Measurements from ENCODE around the gene LARP1B. TPM values are rescaled to one million over a fixed set of nuclear protein-coding genes. Genes with fewer than 3 reads are reported as not detected.
"Not testable (repeated sequence)": the region's sequence is repeated elsewhere in the genome, so short reads cannot be mapped to it uniquely, and the experiment has no call there.

Gene LARP1B
- total RNA-seq, 1 donor from 2014 or later, result 17.6 TPM

- H3K36me3 Mint-ChIP-seq (ENCODE audit: low read depth, unreplicated experiment), result no peaks in the 10 kb centered on the region
Observed at GRCh38 chr4:128249787-128250668, 188.9 kb downstream of the LARP1B start.

GRCh38 chr4:128255906-128256305 is 194.8 kb downstream of the LARP1B start:
- Histone ChIP-seq H4K20me1 (ENCODE audit: insufficient read depth, low read length) (no peaks in the 10 kb centered on the region), H3K4me2 (ENCODE audit: low read length) (no peak overlapping the region), H3K4me1 (ENCODE audit: insufficient read depth, low read length) (no peaks in the 10 kb centered on the region), H3K27me3 (ENCODE audit: insufficient read depth, low read length) (no peaks in the 10 kb centered on the region), H3K79me2 (ENCODE audit: insufficient read depth, low read length) (no peaks in the 10 kb centered on the region), H3K36me3 (ENCODE audit: insufficient read depth, low read length) (no peaks in the 10 kb centered on the region), H3K4me3 (ENCODE audit: insufficient read depth, low read depth, low read length) (no peak overlapping the region), H3K27ac (ENCODE audit: low read depth, low read length) (no peak overlapping the region), H3K9me3 (ENCODE audit: insufficient read depth, low read depth, low read length) (no peaks in the 10 kb centered on the region), H2AFZ (ENCODE audit: low read depth, low read length) (no peak overlapping the region), H3K9ac (ENCODE audit: low read length) (no peak overlapping the region)
- Mint-ChIP-seq H3K27me3 (ENCODE audit: low read depth, unreplicated experiment) (no peaks in the 10 kb centered on the region), H3K36me3 (ENCODE audit: low read depth, unreplicated experiment) (no peaks in the 10 kb centered on the region), H3K4me3 (ENCODE audit: unreplicated experiment) (no peak overlapping the region), H3K4me1 (ENCODE audit: low read depth, unreplicated experiment) (peaks cover 2% of the 10 kb centered on the region), H3K27ac (ENCODE audit: unreplicated experiment) (no peak overlapping the region), H3K9me3 (ENCODE audit: unreplicated experiment) (peaks cover 8% of the 10 kb centered on the region)
- TF ChIP-seq CTCF (IDR thresholded peaks at IDR 0.05; ENCODE audit: insufficient read depth, low read depth, low read length), result no peak
- no peak for TF ChIP-seq EZH2 (IDR thresholded peaks at IDR 0.05; ENCODE audit: insufficient read depth, low read length)
- no peak for DNase-seq (ENCODE audit: low read depth)
- no peak for FAIRE-seq

More at GRCh38 chr4:128249787-128250668, 188.9 kb downstream of the LARP1B start:
- Mint-ChIP-seq H3K4me1 (ENCODE audit: low read depth, unreplicated experiment) (no peaks in the 10 kb centered on the region), H3K27ac (ENCODE audit: unreplicated experiment) (no peak overlapping the region), H3K4me3 (ENCODE audit: unreplicated experiment) (no peak overlapping the region), H3K9me3 (ENCODE audit: unreplicated experiment) (peaks cover 21% of the 10 kb centered on the region), H3K27me3 (ENCODE audit: low read depth, unreplicated experiment) (no peaks in the 10 kb centered on the region)
- Histone ChIP-seq H3K36me3 (ENCODE audit: insufficient read depth, low read length) (no peaks in the 10 kb centered on the region), H3K4me3 (ENCODE audit: insufficient read depth, low read depth, low read length) (no peak overlapping the region), H3K27me3 (ENCODE audit: insufficient read depth, low read length) (no peaks in the 10 kb centered on the region), H2AFZ (ENCODE audit: low read depth, low read length) (no peak overlapping the region), H4K20me1 (ENCODE audit: insufficient read depth, low read length) (no peaks in the 10 kb centered on the region), H3K9me3 (ENCODE audit: insufficient read depth, low read depth, low read length) (peaks cover 2% of the 10 kb centered on the region), H3K9ac (ENCODE audit: low read length) (no peak overlapping the region), H3K27ac (ENCODE audit: low read depth, low read length) (no peak overlapping the region), H3K4me2 (ENCODE audit: low read length) (no peak overlapping the region), H3K4me1 (ENCODE audit: insufficient read depth, low read length) (no peaks in the 10 kb centered on the region), H3K79me2 (ENCODE audit: insufficient read depth, low read length) (no peaks in the 10 kb centered on the region)
- FAIRE-seq (no peak), DNase-seq (ENCODE audit: low read depth) (no peak)
- TF ChIP-seq EZH2 (IDR thresholded peaks at IDR 0.05; ENCODE audit: insufficient read depth, low read length), result no peak
- no peak for TF ChIP-seq CTCF (IDR thresholded peaks at IDR 0.05; ENCODE audit: insufficient read depth, low read depth, low read length)

GRCh38 chr4:128256539-128256938 is 195.4 kb downstream of the LARP1B start:
- Histone ChIP-seq H3K36me3 (ENCODE audit: insufficient read depth, low read length) (no peaks in the 10 kb centered on the region), H3K9me3 (ENCODE audit: insufficient read depth, low read depth, low read length) (no peaks in the 10 kb centered on the region), H3K27me3 (ENCODE audit: insufficient read depth, low read length) (no peaks in the 10 kb centered on the region), H3K27ac (ENCODE audit: low read depth, low read length) (no peak overlapping the region), H4K20me1 (ENCODE audit: insufficient read depth, low read length) (no peaks in the 10 kb centered on the region), H3K4me1 (ENCODE audit: insufficient read depth, low read length) (no peaks in the 10 kb centered on the region), H3K9ac (ENCODE audit: low read length) (no peak overlapping the region), H3K79me2 (ENCODE audit: insufficient read depth, low read length) (no peaks in the 10 kb centered on the region), H3K4me3 (ENCODE audit: insufficient read depth, low read depth, low read length) (no peak overlapping the region), H2AFZ (ENCODE audit: low read depth, low read length) (no peak overlapping the region), H3K4me2 (ENCODE audit: low read length) (no peak overlapping the region)
- DNase-seq (ENCODE audit: low read depth) (no peak), FAIRE-seq (no peak)
- Mint-ChIP-seq H3K4me3 (ENCODE audit: unreplicated experiment) (no peak overlapping the region), H3K9me3 (ENCODE audit: unreplicated experiment) (peaks cover 8% of the 10 kb centered on the region), H3K27me3 (ENCODE audit: low read depth, unreplicated experiment) (no peaks in the 10 kb centered on the region), H3K27ac (ENCODE audit: unreplicated experiment) (no peak overlapping the region), H3K4me1 (ENCODE audit: low read depth, unreplicated experiment) (peaks cover 2% of the 10 kb centered on the region), H3K36me3 (ENCODE audit: low read depth, unreplicated experiment) (no peaks in the 10 kb centered on the region)
- TF ChIP-seq EZH2 (IDR thresholded peaks at IDR 0.05; ENCODE audit: insufficient read depth, low read length), result no peak
- TF ChIP-seq CTCF (IDR thresholded peaks at IDR 0.05; ENCODE audit: insufficient read depth, low read depth, low read length), result no peak

- H3K79me2 ChIP-seq (ENCODE audit: insufficient read depth, low read length); H3K9me3 ChIP-seq (ENCODE audit: insufficient read depth, low read depth, low read length); H3K27ac ChIP-seq (ENCODE audit: low read depth, low read length); H3K4me1 Mint-ChIP-seq (ENCODE audit: low read depth, unreplicated experiment); H3K4me2 ChIP-seq (ENCODE audit: low read length); H3K9me3 Mint-ChIP-seq (ENCODE audit: unreplicated experiment); DNase-seq (ENCODE audit: low read depth); H3K27me3 ChIP-seq (ENCODE audit: insufficient read depth, low read length); H3K36me3 ChIP-seq (ENCODE audit: insufficient read depth, low read length); H3K4me3 Mint-ChIP-seq (ENCODE audit: unreplicated experiment); H3K27ac Mint-ChIP-seq (ENCODE audit: unreplicated experiment); H3K9ac ChIP-seq (ENCODE audit: low read length); H2AFZ ChIP-seq (ENCODE audit: low read depth, low read length); H4K20me1 ChIP-seq (ENCODE audit: insufficient read depth, low read length); FAIRE-seq; H3K36me3 Mint-ChIP-seq (ENCODE audit: low read depth, unreplicated experiment); H3K4me1 ChIP-seq (ENCODE audit: insufficient read depth, low read length); H3K27me3 Mint-ChIP-seq (ENCODE audit: low read depth, unreplicated experiment); H3K4me3 ChIP-seq (ENCODE audit: insufficient read depth, low read depth, low read length): not testable (repeated sequence)
Observed at GRCh38 chr4:128258166-128258565, 197.1 kb downstream of the LARP1B start.
